Astrocyte (in vitro differentiated cells and primary cell): ENCODE measurements around the gene FBXO46.

ENCODE experiments used
- EZH2 ChIP-seq: IDR thresholded peaks from 2 replicates; pipeline ENCODE4 v1.6.1; 2012; ENCODE audit warnings: mild to moderate bottlenecking, low read length, inconsistent platforms; ENCODE audit not compliant: insufficient read depth
- TF ChIP-seq, protein P1 (sequence below): IDR thresholded peaks from 2 replicates; pipeline ENCODE4 v1.5.1; 2011; ENCODE audit warnings: low read depth, mild to moderate bottlenecking, inconsistent platforms, low read length, moderate library complexity; ENCODE audit not compliant: insufficient read depth

GRCh38 chr19:45667620-45668341 is 62.9 kb downstream of the FBXO46 start, which contains the start of gene GIPR:
- TF ChIP-seq, protein P1, sequence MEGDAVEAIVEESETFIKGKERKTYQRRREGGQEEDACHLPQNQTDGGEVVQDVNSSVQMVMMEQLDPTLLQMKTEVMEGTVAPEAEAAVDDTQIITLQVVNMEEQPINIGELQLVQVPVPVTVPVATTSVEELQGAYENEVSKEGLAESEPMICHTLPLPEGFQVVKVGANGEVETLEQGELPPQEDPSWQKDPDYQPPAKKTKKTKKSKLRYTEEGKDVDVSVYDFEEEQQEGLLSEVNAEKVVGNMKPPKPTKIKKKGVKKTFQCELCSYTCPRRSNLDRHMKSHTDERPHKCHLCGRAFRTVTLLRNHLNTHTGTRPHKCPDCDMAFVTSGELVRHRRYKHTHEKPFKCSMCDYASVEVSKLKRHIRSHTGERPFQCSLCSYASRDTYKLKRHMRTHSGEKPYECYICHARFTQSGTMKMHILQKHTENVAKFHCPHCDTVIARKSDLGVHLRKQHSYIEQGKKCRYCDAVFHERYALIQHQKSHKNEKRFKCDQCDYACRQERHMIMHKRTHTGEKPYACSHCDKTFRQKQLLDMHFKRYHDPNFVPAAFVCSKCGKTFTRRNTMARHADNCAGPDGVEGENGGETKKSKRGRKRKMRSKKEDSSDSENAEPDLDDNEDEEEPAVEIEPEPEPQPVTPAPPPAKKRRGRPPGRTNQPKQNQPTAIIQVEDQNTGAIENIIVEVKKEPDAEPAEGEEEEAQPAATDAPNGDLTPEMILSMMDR: no peak
- no peak for TF ChIP-seq EZH2
